ENCODE measurements around the gene PPFIBP2.

DNA sequence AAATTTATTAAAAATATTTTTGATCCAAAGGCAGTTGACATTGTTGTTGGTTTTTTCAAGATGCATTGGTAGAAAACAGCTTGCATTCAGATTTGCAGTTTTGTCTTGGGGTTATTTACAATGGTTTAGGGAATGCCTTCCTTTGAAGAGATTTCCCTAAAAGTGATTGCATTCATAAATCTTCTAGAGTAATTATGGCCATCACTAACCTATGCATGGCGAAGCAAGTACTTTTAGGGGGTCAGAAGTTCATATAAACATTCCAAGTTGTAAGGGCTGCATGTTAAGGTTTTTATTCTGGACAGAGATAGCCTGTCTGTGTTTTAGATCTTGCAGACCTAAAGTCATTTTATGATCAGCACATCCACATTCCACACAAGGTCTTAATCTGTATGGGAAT lies 53.5 kb downstream of the PPFIBP2 start:
- TF ChIP-seq, protein P1, sequence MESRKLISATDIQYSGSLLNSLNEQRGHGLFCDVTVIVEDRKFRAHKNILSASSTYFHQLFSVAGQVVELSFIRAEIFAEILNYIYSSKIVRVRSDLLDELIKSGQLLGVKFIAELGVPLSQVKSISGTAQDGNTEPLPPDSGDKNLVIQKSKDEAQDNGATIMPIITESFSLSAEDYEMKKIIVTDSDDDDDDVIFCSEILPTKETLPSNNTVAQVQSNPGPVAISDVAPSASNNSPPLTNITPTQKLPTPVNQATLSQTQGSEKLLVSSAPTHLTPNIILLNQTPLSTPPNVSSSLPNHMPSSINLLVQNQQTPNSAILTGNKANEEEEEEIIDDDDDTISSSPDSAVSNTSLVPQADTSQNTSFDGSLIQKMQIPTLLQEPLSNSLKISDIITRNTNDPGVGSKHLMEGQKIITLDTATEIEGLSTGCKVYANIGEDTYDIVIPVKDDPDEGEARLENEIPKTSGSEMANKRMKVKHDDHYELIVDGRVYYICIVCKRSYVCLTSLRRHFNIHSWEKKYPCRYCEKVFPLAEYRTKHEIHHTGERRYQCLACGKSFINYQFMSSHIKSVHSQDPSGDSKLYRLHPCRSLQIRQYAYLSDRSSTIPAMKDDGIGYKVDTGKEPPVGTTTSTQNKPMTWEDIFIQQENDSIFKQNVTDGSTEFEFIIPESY (CRISPR knock-in tag; IDR thresholded peaks at IDR 0.05): no peak
- no peak for TF ChIP-seq SNRNP70 (IDR thresholded peaks at IDR 0.05; ENCODE audit: low read depth, low read length)
- TF ChIP-seq MZF1 (CRISPR knock-in tag; IDR thresholded peaks at IDR 0.05; ENCODE audit: borderline replicate concordance): no peak
- TF ChIP-seq POLR2AphosphoS5 (IDR thresholded peaks at IDR 0.05; ENCODE audit: low read depth, low read length): no peak
- TF ChIP-seq TCF7 (IDR thresholded peaks at IDR 0.05; ENCODE audit: low read depth): no peak
- TF ChIP-seq, protein P2, sequence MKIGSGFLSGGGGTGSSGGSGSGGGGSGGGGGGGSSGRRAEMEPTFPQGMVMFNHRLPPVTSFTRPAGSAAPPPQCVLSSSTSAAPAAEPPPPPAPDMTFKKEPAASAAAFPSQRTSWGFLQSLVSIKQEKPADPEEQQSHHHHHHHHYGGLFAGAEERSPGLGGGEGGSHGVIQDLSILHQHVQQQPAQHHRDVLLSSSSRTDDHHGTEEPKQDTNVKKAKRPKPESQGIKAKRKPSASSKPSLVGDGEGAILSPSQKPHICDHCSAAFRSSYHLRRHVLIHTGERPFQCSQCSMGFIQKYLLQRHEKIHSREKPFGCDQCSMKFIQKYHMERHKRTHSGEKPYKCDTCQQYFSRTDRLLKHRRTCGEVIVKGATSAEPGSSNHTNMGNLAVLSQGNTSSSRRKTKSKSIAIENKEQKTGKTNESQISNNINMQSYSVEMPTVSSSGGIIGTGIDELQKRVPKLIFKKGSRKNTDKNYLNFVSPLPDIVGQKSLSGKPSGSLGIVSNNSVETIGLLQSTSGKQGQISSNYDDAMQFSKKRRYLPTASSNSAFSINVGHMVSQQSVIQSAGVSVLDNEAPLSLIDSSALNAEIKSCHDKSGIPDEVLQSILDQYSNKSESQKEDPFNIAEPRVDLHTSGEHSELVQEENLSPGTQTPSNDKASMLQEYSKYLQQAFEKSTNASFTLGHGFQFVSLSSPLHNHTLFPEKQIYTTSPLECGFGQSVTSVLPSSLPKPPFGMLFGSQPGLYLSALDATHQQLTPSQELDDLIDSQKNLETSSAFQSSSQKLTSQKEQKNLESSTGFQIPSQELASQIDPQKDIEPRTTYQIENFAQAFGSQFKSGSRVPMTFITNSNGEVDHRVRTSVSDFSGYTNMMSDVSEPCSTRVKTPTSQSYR (CRISPR knock-in tag; IDR thresholded peaks at IDR 0.05; ENCODE audit: borderline replicate concordance): no peak
- TF ChIP-seq ESRRA (CRISPR knock-in tag; IDR thresholded peaks at IDR 0.05; ENCODE audit: low read depth): no peak
- TF ChIP-seq POLR2A (IDR thresholded peaks at IDR 0.05; ENCODE audit: insufficient read depth in 1 of 2, low read depth in 2 of 2, low read length in 2 of 2): no peak
- TF ChIP-seq, protein P3, sequence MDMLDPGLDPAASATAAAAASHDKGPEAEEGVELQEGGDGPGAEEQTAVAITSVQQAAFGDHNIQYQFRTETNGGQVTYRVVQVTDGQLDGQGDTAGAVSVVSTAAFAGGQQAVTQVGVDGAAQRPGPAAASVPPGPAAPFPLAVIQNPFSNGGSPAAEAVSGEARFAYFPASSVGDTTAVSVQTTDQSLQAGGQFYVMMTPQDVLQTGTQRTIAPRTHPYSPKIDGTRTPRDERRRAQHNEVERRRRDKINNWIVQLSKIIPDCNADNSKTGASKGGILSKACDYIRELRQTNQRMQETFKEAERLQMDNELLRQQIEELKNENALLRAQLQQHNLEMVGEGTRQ (IDR thresholded peaks at IDR 0.05; ENCODE audit: low read depth, low read length): no peak
- TF ChIP-seq, protein P3 (CRISPR knock-in tag; IDR thresholded peaks at IDR 0.05; ENCODE audit: borderline replicate concordance): no peak
- no peak for TF ChIP-seq HCFC1 (IDR thresholded peaks at IDR 0.05; ENCODE audit: low read depth, low read length)
- TF ChIP-seq HOXA5 (CRISPR knock-in tag; IDR thresholded peaks at IDR 0.05): no peak
- TF ChIP-seq KAT2B (IDR thresholded peaks at IDR 0.05; ENCODE audit: borderline replicate concordance, low read depth, low read length): no peak
- no peak for TF ChIP-seq RAD21 (CRISPR knock-in tag; IDR thresholded peaks at IDR 0.05)
